ENCODE data around the gene SLC5A11.

GRCh38 chr16:24908716-24909115 lies 63.0 kb downstream of the SLC5A11 start:
- TF ChIP-seq NFRKB (IDR thresholded peaks at IDR 0.05) (no peak), SP1 (IDR thresholded peaks at IDR 0.05) (no peak), FOXK2 (IDR thresholded peaks at IDR 0.05) (no peak), SUZ12 (IDR thresholded peaks at IDR 0.05) (no peak), FOXM1 (IDR thresholded peaks at IDR 0.05; ENCODE audit: borderline replicate concordance) (no peak), TARDBP (IDR thresholded peaks at IDR 0.05) (no peak), L3MBTL2 (conservative IDR thresholded peaks at IDR 0.05) (no peak), BHLHE40 (IDR thresholded peaks at IDR 0.05; ENCODE audit: borderline replicate concordance) (no peak), FOXA1 (IDR thresholded peaks at IDR 0.05) (no peak), HDGF (IDR thresholded peaks at IDR 0.05; ENCODE audit: borderline replicate concordance) (no peak), ZNF384 (IDR thresholded peaks at IDR 0.05) (no peak)
